HG03469 (cell line): ENCODE data around the gene S1PR3.

Experiments used
- ATAC-seq: cut with Tn5 transposase; IDR thresholded peaks from one replicate; pipeline ENCODE4 v1.9.1; 2021; ENCODE audit warnings: mild to moderate bottlenecking, moderate library complexity, moderate number of reproducible peaks; ENCODE audit not compliant: unreplicated experiment

Gene S1PR3

GRCh38 chr9:88968799-88969198 is 22.5 kb upstream of the S1PR3 start:
- ATAC-seq = no peak

- ATAC-seq = no peak
Observed at GRCh38 chr9:88969646-88970373, 21.5 kb upstream of the S1PR3 start.

GRCh38 chr9:88971131-88971960 is 19.9 kb upstream of the S1PR3 start:
- no peak for ATAC-seq

GRCh38 chr9:88972401-88972800 is 18.9 kb upstream of the S1PR3 start:
- no peak for ATAC-seq

- ATAC-seq = no peak
Observed at GRCh38 chr9:88973281-88974045, 17.8 kb upstream of the S1PR3 start.

- no peak for ATAC-seq
Observed at GRCh38 chr9:88974641-88975040, 16.6 kb upstream of the S1PR3 start.

GRCh38 chr9:88975966-88976889 is 15.0 kb upstream of the S1PR3 start:
- ATAC-seq = no peak

- no peak for ATAC-seq
Observed at GRCh38 chr9:88976890-88977257, 14.4 kb upstream of the S1PR3 start.

GRCh38 chr9:88978034-88978433 is 13.2 kb upstream of the S1PR3 start:
- ATAC-seq = no peak

GRCh38 chr9:88979021-88979420 is 12.2 kb upstream of the S1PR3 start:
- ATAC-seq = no peak

- ATAC-seq = no peak
Observed at GRCh38 chr9:88979791-88980190, 11.5 kb upstream of the S1PR3 start.

- ATAC-seq = no peak
Observed at GRCh38 chr9:88980740-88981203, 10.5 kb upstream of the S1PR3 start.

GRCh38 chr9:88983865-88984542 is 7.3 kb upstream of the S1PR3 start:
- ATAC-seq = no peak

GRCh38 chr9:88984543-88984883 is 6.8 kb upstream of the S1PR3 start:
- ATAC-seq = no peak

GRCh38 chr9:88985616-88986015 is 5.7 kb upstream of the S1PR3 start:
- no peak for ATAC-seq

- ATAC-seq = no peak
Observed at GRCh38 chr9:88986776-88987175, 4.5 kb upstream of the S1PR3 start.

- ATAC-seq = no peak
Observed at GRCh38 chr9:88987661-88988060, 3.6 kb upstream of the S1PR3 start.

- ATAC-seq = peak; percentile 60
Observed at GRCh38 chr9:88988796-88989641, 2.2 kb upstream of the S1PR3 start.
